Activated T-helper 9 cell treated with anti-CD3 and anti-CD28 coated beads, Interleukin-2, amount 50 U/mL, for 16 hours (primary cell): ENCODE measurements around the gene KCNT1.
"Not testable (repeated sequence)": the region's sequence is repeated elsewhere in the genome, so short reads cannot be mapped to it uniquely, and the experiment has no call there.

ENCODE experiments used
- DNase-seq: peaks from one replicate; pipeline ENCODE4 v3.0.0-alpha.2; 2020; ENCODE audit warnings: low read depth

The KCNT1 gene

GRCh38 chr9:135701959-135702721 lies at the start of gene KCNT1:
Gene KCNT1, plus strand, starts transcription at chr9:135702185. Its CDS starts 74 bp downstream, at chr9:135702259.
- peak; percentile 18 for DNase-seq

GRCh38 chr9:135655317-135655716 lies 46.7 kb upstream of the KCNT1 start:
- no peak for DNase-seq

- no peak for DNase-seq
These were observed 44.6 kb upstream of the KCNT1 start for GRCh38 chr9:135657416-135657815.

GRCh38 chr9:135659252-135659651 lies 42.7 kb upstream of the KCNT1 start:
- no peak for DNase-seq

- DNase-seq, result no peak
These were observed 41.6 kb upstream of the KCNT1 start for GRCh38 chr9:135660407-135660806.

- no peak for DNase-seq
These were observed 40.0 kb upstream of the KCNT1 start for GRCh38 chr9:135661816-135662560.

- DNase-seq, result no peak
These were observed 39.1 kb upstream of the KCNT1 start, which contains the start of gene LCN9 for GRCh38 chr9:135662758-135663450. Gene LCN9, plus strand, starts transcription at chr9:135663309. Its CDS starts 13 bp downstream, at chr9:135663322.

- DNase-seq, result no peak
These were observed 38.6 kb upstream of the KCNT1 start for GRCh38 chr9:135663451-135663770.

GRCh38 chr9:135663857-135664256 lies 38.1 kb upstream of the KCNT1 start:
- DNase-seq, result no peak

- DNase-seq, result no peak
These were observed 37.7 kb upstream of the KCNT1 start for GRCh38 chr9:135664266-135664665.

GRCh38 chr9:135664801-135665794 lies 36.9 kb upstream of the KCNT1 start:
- no peak for DNase-seq

- no peak for DNase-seq
These were observed 36.2 kb upstream of the KCNT1 start for GRCh38 chr9:135665795-135666189.

- DNase-seq, result no peak
These were observed 35.2 kb upstream of the KCNT1 start for GRCh38 chr9:135666534-135667462.

- no peak for DNase-seq
These were observed 34.5 kb upstream of the KCNT1 start for GRCh38 chr9:135667463-135668001.

- not testable (repeated sequence) for DNase-seq
These were observed 33.0 kb upstream of the KCNT1 start for GRCh38 chr9:135669018-135669417.

GRCh38 chr9:135669616-135670285 lies 32.2 kb upstream of the KCNT1 start:
- DNase-seq, result no peak

- DNase-seq, result no peak
These were observed 31.0 kb upstream of the KCNT1 start for GRCh38 chr9:135670721-135671590.

GRCh38 chr9:135671591-135672041 lies 30.4 kb upstream of the KCNT1 start:
- DNase-seq, result no peak
